Suppressor macrophage treated with lipopolysaccharide for 1 hour (primary cell): ENCODE data around the gene TMEM245.

Experiments used
- DNase-seq, 3 donors: peaks; one replicate each; pipeline ENCODE4 v3.0.0-alpha.2; 2020 to 2022

TMEM245 gene

GRCh38 chr9:109020581-109021511, 98.9 kb downstream of the TMEM245 start:
- peak; percentile 39 to 54 (median 48) for DNase-seq

GRCh38 chr9:109020113-109020512, 99.6 kb downstream of the TMEM245 start:
- no peak for DNase-seq

DNA sequence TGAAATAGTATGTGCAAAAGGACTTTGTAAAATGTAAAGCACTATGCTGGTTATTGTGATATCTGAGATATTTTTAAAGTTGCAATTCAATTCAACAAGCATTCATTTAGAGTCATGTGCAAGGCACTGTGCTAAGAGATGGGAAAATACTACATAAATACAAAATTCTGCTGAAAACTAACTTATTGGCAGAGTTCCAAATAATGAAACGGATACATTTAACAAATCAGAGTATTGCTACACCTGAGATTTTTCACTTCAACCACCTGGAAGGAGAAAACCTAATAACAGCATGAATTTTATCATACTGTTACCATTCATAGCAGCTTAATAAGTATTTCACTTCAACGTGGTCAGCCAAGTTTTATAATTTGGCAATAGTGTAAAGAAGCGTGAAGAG, 100.3 kb downstream of the TMEM245 start:
- DNase-seq = no peak

DNA sequence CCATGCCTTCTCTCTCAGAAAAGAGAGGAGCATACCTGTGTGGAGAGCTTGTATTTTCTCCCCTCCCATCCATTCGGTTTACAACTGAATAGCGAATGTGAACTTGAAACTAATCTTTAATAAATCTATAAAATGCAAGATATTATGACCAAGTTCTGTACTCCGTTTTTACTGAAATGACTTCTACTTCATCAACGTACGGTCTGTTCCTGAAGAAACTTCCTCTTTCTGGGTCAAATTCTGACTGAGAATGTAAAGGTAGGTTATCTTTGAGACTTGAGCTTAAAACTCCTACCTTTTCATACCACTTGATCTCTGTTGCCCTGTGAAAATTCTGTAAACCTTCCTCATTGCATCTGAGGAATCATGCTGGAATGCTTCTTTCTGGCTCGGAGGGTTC, 102.3 kb downstream of the TMEM245 start:
- DNase-seq = no peak

- peak in 1 of 3 donors; percentile 15 for DNase-seq
These were observed 102.7 kb downstream of the TMEM245 start for GRCh38 chr9:109017061-109017460.

DNA sequence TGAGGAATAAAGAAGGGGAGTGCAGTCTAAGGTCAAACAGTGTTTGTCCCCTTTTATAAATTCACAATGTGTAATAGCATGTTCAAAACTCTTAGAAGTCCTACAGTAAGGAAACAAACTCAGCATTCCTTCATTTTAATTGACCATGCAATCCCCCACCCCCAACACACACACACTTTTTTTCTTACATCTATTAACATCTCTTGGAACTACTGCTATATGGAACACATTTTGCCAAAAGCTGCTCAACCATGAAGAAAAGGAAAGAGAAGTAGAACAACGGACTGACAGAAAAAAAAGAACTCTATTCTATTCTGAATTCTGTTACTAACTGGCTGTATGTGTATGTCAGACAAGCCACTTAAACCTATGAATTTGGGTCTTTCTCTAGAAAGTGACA, 103.6 kb downstream of the TMEM245 start:
- DNase-seq = peak in 1 of 3 donors; percentile 4

GRCh38 chr9:109014608-109015280, 105.0 kb downstream of the TMEM245 start:
- DNase-seq = peak in 1 of 3 donors; percentile 6

GRCh38 chr9:109013679-109014607, 105.8 kb downstream of the TMEM245 start:
- peak; percentile 15 to 19 (median 17) for DNase-seq

- peak; percentile 78 to 94 (median 91) for DNase-seq
These were observed 106.7 kb downstream of the TMEM245 start, which contains the start of gene CTNNAL1 for GRCh38 chr9:109012876-109013678. CTNNAL1 (minus strand) TSS chr9:109013499; CDS start chr9:109013442, 57 bp downstream.

DNA sequence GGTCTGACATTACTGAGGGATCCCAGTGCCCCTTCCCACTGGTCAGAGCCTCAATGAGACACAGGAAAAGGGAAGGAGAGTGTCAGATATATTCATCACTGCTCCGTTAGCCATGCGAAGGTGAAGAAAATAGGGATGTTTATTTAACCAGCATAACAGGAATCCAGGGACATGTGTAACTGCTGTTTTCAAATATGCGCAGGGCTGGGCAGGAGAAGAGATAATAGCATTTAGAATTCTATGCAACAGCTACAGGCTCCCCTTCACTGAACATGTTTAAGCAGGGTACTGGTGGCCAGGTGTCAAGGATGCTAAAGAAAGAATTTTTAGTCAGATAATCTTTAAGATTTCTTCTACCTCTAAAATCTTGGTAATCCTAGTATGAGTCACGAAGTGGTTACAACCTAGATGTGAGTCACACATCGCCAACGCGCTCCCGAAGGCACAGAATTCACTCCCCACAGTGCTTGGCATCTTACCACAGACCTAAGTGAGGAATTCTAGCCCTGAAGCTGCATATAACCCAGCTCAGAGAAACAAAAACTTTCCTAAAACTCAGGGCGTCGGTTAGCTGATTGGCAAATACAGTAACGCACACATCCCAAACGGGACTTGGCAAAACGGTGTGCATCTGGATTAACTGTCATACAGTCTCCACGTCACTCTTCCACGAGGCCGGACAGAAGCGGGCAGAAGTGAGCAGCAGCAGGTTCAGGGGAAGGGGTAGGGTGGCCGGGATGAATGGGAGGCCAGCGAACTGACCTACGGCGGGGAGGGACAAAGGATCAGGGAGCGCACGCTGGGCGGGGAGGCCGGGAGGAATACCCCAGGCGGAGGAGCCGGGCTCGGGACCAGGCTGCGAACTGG, 107.5 kb downstream of the TMEM245 start:
- peak; percentile 79 to 89 (median 87) for DNase-seq

DNA sequence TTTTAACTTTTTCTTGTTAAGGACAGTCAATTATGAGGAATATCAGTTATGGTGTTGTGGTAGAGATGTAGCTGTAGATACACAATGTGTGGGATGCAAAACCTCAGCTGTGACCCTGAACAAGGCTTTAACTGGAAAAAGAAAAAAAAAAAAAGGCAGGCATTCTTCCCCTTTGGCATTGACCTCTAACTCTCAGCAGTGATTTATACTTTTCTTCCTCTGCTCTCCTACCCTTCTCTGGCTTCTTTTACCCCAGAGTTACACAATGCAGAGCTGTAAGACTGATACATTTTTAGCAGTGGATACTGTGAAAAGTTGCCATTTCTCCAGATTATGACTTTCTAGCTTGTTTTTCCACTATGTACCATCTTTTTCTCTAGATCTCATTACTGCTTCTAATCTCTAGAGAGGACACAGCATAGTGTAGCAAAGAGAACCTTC, 108.5 kb downstream of the TMEM245 start:
- peak in 2 of 3 donors; percentile 12 to 23 for DNase-seq

- peak; percentile 68 to 77 (median 71) for DNase-seq
These were observed 109.0 kb downstream of the TMEM245 start for GRCh38 chr9:109010746-109011145.

DNA sequence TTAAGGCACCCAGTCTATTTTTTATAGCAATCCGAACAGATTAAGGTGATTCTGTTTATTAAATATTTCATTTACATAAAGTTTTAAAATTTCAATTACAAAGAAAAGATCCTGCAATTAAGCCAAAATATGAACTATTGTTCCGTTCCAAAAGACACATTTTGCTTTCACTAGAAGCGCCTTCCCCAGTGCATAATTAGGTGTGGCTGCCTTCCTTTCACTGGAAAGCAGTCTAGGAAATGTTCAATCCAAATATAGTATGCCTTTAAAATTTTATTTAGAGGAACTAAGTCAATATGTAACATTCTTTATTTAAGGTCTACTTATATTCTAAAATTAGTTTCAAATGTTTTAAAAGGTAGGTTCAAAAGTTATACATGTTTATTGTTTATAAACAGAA, 114.1 kb downstream of the TMEM245 start:
- no peak for DNase-seq

GRCh38 chr9:109003116-109003515, 116.6 kb downstream of the TMEM245 start:
- DNase-seq = peak in 1 of 3 donors; percentile 5

DNA sequence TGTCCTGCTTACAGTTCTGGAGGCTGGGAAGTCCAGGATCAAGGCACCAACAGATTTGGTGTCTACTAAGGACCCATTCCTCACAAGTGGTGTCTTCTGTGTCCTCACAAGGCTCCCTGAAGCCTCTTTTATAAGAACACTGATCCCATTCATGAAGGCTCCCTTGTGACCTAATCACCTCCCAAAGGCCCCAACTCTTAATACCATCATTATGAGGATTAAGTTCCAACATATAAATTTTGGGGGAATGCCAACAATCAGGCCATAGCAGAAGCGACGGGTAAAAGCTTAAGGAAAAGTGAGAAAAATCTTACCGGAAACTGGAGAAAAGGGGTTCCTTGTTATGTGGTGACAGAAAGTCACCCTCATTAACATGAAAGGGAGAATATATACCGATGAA, 117.6 kb downstream of the TMEM245 start:
- no peak for DNase-seq

DNA sequence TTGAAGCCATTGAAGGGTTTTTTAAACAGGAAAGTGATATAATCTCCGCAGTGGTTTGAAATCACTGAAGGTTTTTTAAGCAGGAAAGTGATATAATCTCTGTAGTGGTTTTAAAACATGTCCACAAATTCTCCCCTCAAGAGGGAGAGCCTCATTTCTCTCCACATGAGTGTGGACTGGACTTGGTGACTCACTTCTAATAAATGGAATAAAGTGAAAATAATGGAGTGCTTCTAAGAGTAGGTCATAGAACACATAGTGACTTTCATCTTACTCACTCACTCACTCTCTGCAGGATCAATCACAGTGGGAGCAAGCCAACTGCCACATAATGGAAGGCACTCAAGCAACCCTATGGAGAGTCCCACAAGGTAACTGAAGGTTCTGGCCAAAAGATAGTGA, 118.5 kb downstream of the TMEM245 start:
- no peak for DNase-seq

- DNase-seq = no peak
These were observed 122.6 kb downstream of the TMEM245 start for GRCh38 chr9:108997112-108997511.

- DNase-seq = no peak
These were observed 123.1 kb downstream of the TMEM245 start for GRCh38 chr9:108996643-108997042.

GRCh38 chr9:108994695-108995094, 125.1 kb downstream of the TMEM245 start:
- DNase-seq = peak in 2 of 3 donors; percentile 18 to 33

- DNase-seq = no peak
These were observed 128.3 kb downstream of the TMEM245 start for GRCh38 chr9:108991479-108991878.

DNA sequence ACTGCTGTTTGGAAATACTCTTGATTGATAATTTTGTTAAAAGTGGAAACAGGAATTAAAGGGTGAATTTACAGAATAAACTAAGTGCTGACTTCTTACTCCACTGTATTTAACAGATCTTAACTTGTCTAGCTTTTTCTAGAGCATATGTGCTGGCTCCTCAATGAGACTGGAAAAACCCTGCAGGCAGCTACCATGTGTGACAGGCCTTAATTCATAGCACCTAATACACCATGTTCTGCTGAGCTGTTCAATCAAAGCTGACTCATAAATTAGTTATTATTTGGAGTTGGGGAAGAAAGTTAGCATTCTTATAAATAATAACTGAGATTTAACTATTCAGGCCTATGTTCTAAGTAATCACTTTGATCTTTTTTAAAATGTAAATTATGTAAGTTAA, 135.9 kb downstream of the TMEM245 start:
- DNase-seq = no peak
